ENCODE data around the gene GRK3.
A peak's percentile ranks its signal among the peaks of the same experiment; 100 is the strongest.

Gene GRK3

GRCh38 chr22:25726241-25726640, 161.8 kb downstream of the GRK3 start:
- peaks cover 1% of the 10 kb centered on the region for H3K36me3 Mint-ChIP-seq (ENCODE audit: insufficient read depth)
- no peak overlapping the region for H3K27ac Mint-ChIP-seq (ENCODE audit: low read depth)
- no peak overlapping the region for H3K4me3 Mint-ChIP-seq
- H3K9me3 Mint-ChIP-seq, result no peaks in the 10 kb centered on the region
- H3K27me3 Mint-ChIP-seq, result no peaks in the 10 kb centered on the region
- no peaks in the 10 kb centered on the region for H3K4me1 Mint-ChIP-seq
- ATAC-seq (replicated peaks; ENCODE audit: extremely low read depth, poor library complexity, severe bottlenecking) (no peak), DNase-seq (ENCODE audit: low spot score in 2 of 2) (no peak)

DNA sequence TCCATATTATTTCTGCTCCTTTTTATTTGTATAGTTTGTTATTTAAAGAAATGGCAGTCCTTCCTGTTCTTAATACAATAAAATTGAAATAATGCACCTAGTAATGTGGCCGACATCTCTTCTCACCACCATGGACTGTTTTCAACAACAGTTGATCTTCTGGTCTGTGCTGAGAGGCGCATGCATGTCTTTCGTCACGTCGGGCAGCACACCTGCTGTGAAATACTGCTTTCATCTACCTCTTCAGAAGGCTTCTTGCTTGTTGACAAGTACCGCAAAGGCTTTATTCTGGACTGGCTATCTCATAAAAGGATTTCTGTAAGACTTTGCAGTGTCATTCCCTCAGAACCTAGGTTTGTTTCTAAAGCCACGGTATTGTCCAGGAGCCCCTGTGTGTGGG, 163.6 kb downstream of the GRK3 start:
- ATAC-seq (replicated peaks; ENCODE audit: extremely low read depth, poor library complexity, severe bottlenecking), result no peak
- Mint-ChIP-seq H3K9me3 (no peaks in the 10 kb centered on the region), H3K27me3 (no peaks in the 10 kb centered on the region), H3K4me1 (no peaks in the 10 kb centered on the region), H3K36me3 (ENCODE audit: insufficient read depth) (peaks cover 1% of the 10 kb centered on the region), H3K27ac (ENCODE audit: low read depth) (no peak overlapping the region), H3K4me3 (no peak overlapping the region)
- no peak for DNase-seq (ENCODE audit: low spot score in 2 of 2)

- H3K27me3 Mint-ChIP-seq, result peaks cover 5% of the 10 kb centered on the region
Observed at GRCh38 chr22:25729016-25729995, 164.8 kb downstream of the GRK3 start.

GRCh38 chr22:25735650-25736049, 171.2 kb downstream of the GRK3 start:
- Mint-ChIP-seq H3K36me3 (ENCODE audit: insufficient read depth) (no peaks in the 10 kb centered on the region), H3K27me3 (peaks cover 16% of the 10 kb centered on the region), H3K9me3 (no peaks in the 10 kb centered on the region), H3K4me1 (peaks cover 6% of the 10 kb centered on the region), H3K4me3 (no peak overlapping the region), H3K27ac (ENCODE audit: low read depth) (no peak overlapping the region)
- DNase-seq (ENCODE audit: low spot score in 2 of 2) (no peak), ATAC-seq (replicated peaks; ENCODE audit: extremely low read depth, poor library complexity, severe bottlenecking) (no peak)

More at GRCh38 chr22:25729016-25729995, 164.8 kb downstream of the GRK3 start:
- no peaks in the 10 kb centered on the region for H3K9me3 Mint-ChIP-seq
- no peak for ATAC-seq (replicated peaks; ENCODE audit: extremely low read depth, poor library complexity, severe bottlenecking)
- no peak for DNase-seq (ENCODE audit: low spot score in 2 of 2)
- H3K27ac Mint-ChIP-seq (ENCODE audit: low read depth), result no peak overlapping the region
- H3K4me3 Mint-ChIP-seq, result no peak overlapping the region
- no peaks in the 10 kb centered on the region for H3K4me1 Mint-ChIP-seq
- H3K36me3 Mint-ChIP-seq (ENCODE audit: insufficient read depth), result no peaks in the 10 kb centered on the region

- H3K27ac Mint-ChIP-seq (ENCODE audit: low read depth), result no peak overlapping the region
- H3K4me1 Mint-ChIP-seq, result peaks cover 6% of the 10 kb centered on the region
- H3K36me3 Mint-ChIP-seq (ENCODE audit: insufficient read depth), result no peaks in the 10 kb centered on the region
- no peak for DNase-seq (ENCODE audit: low spot score in 2 of 2)
- H3K9me3 Mint-ChIP-seq, result no peaks in the 10 kb centered on the region
- no peak overlapping the region for H3K4me3 Mint-ChIP-seq
- H3K27me3 Mint-ChIP-seq, result peaks cover 16% of the 10 kb centered on the region
- peak; percentile 36 for ATAC-seq (replicated peaks; ENCODE audit: extremely low read depth, poor library complexity, severe bottlenecking)
Observed at GRCh38 chr22:25736378-25737011, 172.0 kb downstream of the GRK3 start.

GRCh38 chr22:25739659-25740344, 175.3 kb downstream of the GRK3 start:
- ATAC-seq (replicated peaks; ENCODE audit: extremely low read depth, poor library complexity, severe bottlenecking) (no peak), DNase-seq (ENCODE audit: low spot score in 2 of 2) (no peak)
- peaks cover 6% of the 10 kb centered on the region for H3K4me1 Mint-ChIP-seq
- H3K4me3 Mint-ChIP-seq, result no peak overlapping the region
- peaks cover 22% of the 10 kb centered on the region for H3K27me3 Mint-ChIP-seq
- no peak overlapping the region for H3K27ac Mint-ChIP-seq (ENCODE audit: low read depth)
- H3K36me3 Mint-ChIP-seq (ENCODE audit: insufficient read depth), result no peaks in the 10 kb centered on the region
- no peaks in the 10 kb centered on the region for H3K9me3 Mint-ChIP-seq

- DNase-seq (ENCODE audit: low spot score in 2 of 2) (no peak), ATAC-seq (replicated peaks; ENCODE audit: extremely low read depth, poor library complexity, severe bottlenecking) (no peak)
- Mint-ChIP-seq H3K27me3 (peaks cover 21% of the 10 kb centered on the region), H3K4me3 (no peak within 1 kb of the TSS), H3K9me3 (no peaks in the 10 kb centered on the region), H3K36me3 (ENCODE audit: insufficient read depth) (no peaks in the 10 kb centered on the region), H3K4me1 (no peaks in the 10 kb centered on the region), H3K27ac (ENCODE audit: low read depth) (no peak within 1 kb of the TSS)
Observed at GRCh38 chr22:25741692-25742626, 177.5 kb downstream of the GRK3 start, which contains the start of gene MYO18B. MYO18B (plus strand) TSS chr22:25742188; CDS start chr22:25761093, 18,905 bp downstream.

GRCh38 chr22:25742918-25743708, 178.6 kb downstream of the GRK3 start:
- ATAC-seq (replicated peaks; ENCODE audit: extremely low read depth, poor library complexity, severe bottlenecking), result no peak
- H3K4me3 Mint-ChIP-seq, result no peak overlapping the region
- DNase-seq (ENCODE audit: low spot score in 2 of 2), result no peak
- H3K27me3 Mint-ChIP-seq, result peaks cover 14% of the 10 kb centered on the region
- H3K4me1 Mint-ChIP-seq, result no peaks in the 10 kb centered on the region
- H3K9me3 Mint-ChIP-seq, result no peaks in the 10 kb centered on the region
- no peak overlapping the region for H3K27ac Mint-ChIP-seq (ENCODE audit: low read depth)
- H3K36me3 Mint-ChIP-seq (ENCODE audit: insufficient read depth), result no peaks in the 10 kb centered on the region

- ATAC-seq (replicated peaks; ENCODE audit: extremely low read depth, poor library complexity, severe bottlenecking) (no peak), DNase-seq (ENCODE audit: low spot score in 2 of 2) (no peak)
- no peak overlapping the region for H3K4me3 Mint-ChIP-seq
- no peak overlapping the region for H3K27ac Mint-ChIP-seq (ENCODE audit: low read depth)
- peaks cover 20% of the 10 kb centered on the region for H3K27me3 Mint-ChIP-seq
- no peaks in the 10 kb centered on the region for H3K36me3 Mint-ChIP-seq (ENCODE audit: insufficient read depth)
- H3K4me1 Mint-ChIP-seq, result no peaks in the 10 kb centered on the region
- H3K9me3 Mint-ChIP-seq, result no peaks in the 10 kb centered on the region
Observed at GRCh38 chr22:25744694-25745093, 180.2 kb downstream of the GRK3 start.

- H3K27ac Mint-ChIP-seq (ENCODE audit: low read depth), result no peak overlapping the region
- DNase-seq (ENCODE audit: low spot score in 2 of 2), result no peak
- H3K36me3 Mint-ChIP-seq (ENCODE audit: insufficient read depth), result no peaks in the 10 kb centered on the region
- no peaks in the 10 kb centered on the region for H3K4me1 Mint-ChIP-seq
- H3K4me3 Mint-ChIP-seq, result no peak overlapping the region
- H3K9me3 Mint-ChIP-seq, result no peaks in the 10 kb centered on the region
- ATAC-seq (replicated peaks; ENCODE audit: extremely low read depth, poor library complexity, severe bottlenecking), result no peak
- peaks cover 28% of the 10 kb centered on the region for H3K27me3 Mint-ChIP-seq
Observed at GRCh38 chr22:25745341-25746011, 181.0 kb downstream of the GRK3 start.

DNA sequence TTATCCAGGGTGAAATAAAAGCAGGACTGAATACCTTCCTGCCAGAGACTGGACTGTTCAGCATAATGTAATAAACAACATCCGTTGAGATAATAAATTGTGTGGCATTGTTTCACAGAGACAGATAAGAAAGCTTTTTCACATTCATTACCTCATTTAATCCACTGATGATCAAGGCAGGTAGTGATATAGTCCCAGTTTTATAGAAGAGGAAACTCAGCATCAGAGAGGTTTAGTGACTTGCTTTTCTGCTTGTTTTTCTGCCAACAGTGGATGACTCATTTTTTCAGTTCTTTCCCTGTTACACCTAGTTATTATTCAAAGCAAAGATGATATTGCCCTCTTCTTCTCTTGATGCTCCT, 181.5 kb downstream of the GRK3 start:
- DNase-seq (ENCODE audit: low spot score in 2 of 2) (no peak), ATAC-seq (replicated peaks; ENCODE audit: extremely low read depth, poor library complexity, severe bottlenecking) (no peak)
- Mint-ChIP-seq H3K36me3 (ENCODE audit: insufficient read depth) (no peaks in the 10 kb centered on the region), H3K9me3 (no peaks in the 10 kb centered on the region), H3K4me1 (no peaks in the 10 kb centered on the region), H3K4me3 (no peak overlapping the region), H3K27me3 (peaks cover 29% of the 10 kb centered on the region), H3K27ac (ENCODE audit: low read depth) (no peak overlapping the region)

Measured in central memory CD8-positive, alpha-beta T cell (primary cell).